GM15510 (cell line): Measurements from ENCODE around the gene ARRB1.

ENCODE experiments used
- POLR2A ChIP-seq: IDR thresholded peaks from 3 replicates; pipeline ENCODE4 v1.6.1; 2011; ENCODE audit warnings: borderline replicate concordance; ENCODE audit not compliant: insufficient read length; ENCODE audit errors: extremely low read depth

Gene ARRB1

DNA sequence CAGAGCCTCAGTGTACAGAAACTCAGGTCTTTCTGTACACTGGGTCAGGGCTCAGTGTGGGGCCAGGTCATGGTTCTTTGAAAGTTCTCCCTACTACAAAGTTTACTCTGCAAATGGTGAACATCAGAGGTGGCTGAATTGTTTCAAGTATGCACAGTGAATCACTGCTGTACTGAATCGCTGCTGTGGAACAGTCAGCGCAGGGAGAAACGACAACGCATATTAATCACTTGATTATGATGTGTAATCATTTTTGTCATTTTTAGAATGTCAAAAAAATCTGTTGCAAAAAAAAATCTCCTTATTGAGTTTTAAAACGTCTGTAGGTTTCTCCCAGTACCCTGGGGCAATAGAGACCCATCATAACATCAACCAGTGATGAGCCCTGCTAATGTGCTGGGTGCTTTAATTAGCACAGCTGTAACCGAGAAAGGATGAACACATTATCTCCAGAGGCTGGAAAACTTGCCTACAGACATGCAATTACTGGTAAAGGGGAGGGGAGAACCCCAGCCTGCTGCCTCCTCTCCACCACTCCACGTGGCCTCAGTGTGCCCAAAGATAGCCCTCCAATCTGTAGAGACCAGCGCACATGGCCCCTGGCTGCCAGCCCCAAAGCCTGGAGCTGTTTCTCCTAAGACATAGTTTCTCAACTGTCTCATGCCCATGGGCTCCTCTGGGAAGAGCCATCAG is 12.8 kb downstream of the ARRB1 start:
- TF ChIP-seq POLR2A: no peak

DNA sequence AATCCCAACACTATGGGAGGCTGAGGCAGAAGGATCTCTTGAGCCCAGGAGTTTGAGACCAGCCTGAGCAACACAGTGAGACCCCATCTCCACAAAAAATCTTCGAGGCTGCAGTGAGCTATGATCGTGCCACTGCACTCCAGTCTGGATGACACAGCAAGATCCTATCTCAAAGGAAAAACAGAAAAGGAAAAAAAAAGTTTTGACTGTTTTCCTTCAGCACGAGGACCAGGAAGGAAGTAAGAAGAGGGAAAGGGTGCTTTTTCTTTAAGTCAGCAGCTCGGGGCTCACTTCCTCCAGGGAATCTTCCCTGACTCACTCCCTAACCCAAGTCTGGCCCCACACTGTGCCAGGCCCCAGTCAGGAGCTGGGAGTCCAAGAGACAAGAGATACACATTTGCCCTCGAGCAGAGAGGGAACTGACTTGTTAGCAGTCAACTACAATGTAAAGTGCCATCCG is 14.2 kb downstream of the ARRB1 start:
- TF ChIP-seq POLR2A: no peak

- TF ChIP-seq POLR2A: no peak
Observed at GRCh38 chr11:75334976-75335375, 16.5 kb downstream of the ARRB1 start.

DNA sequence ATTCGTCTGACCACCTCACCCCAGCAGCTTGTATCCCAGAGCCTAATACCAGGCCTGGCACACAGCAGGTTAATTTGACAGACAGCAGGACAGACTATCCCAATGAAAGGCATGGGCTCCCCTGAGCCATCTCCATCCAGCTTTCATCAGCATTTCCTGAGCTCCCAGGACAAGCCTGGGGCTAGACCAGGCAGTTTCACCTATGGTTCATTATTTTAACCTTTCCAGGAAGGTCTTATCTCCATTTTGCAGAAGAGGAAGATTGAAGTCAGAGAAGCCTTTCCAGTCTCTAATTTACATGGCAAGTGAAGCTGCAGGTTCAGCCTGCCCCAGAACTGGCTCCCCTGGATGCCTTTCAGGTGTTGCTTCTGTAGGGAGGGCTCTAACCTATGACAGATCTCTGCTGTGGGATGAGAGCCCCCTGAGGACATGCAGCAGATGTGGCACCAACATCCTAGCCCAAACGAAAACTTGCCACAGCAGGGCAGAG is 17.0 kb downstream of the ARRB1 start:
- TF ChIP-seq POLR2A: no peak

DNA sequence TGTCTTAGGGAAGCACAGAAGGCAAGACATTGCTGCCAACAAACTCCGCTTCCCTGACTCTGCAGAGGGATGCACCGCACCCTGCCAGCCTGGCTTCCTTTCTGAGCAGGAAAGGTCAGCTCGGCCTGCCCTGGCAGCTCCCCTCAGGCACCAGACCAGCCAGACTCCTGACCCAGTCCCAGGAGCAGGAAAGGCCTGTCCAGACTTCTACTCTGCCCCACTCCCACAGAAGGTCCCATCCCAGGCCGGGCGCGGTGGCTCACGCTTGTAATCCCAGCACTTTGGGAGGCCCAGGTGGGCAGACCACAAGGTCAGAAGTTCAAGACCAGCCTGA is 17.7 kb downstream of the ARRB1 start:
- TF ChIP-seq POLR2A: no peak

GRCh38 chr11:75333022-75333806 is 18.2 kb downstream of the ARRB1 start:
- TF ChIP-seq POLR2A: no peak

DNA sequence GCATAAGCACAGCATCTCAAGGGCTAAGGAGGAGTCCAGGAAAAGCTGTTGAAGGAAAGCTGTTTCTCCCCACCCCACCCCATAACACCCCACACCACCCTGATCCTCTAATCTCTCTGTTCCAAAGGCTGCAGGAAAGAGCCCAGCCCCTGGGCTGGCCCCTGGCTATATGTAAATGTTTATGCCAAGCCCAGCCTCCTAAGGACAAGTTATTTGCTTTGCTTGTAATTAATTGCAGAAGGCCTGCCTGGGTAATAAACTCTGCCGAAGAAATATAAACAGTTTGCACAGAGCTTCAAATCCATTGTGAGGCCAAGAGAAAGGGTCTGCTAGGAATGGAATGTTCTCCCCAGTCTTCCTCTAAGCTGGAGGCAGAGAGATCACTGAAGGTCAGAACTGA is 21.2 kb downstream of the ARRB1 start:
- TF ChIP-seq POLR2A: no peak

DNA sequence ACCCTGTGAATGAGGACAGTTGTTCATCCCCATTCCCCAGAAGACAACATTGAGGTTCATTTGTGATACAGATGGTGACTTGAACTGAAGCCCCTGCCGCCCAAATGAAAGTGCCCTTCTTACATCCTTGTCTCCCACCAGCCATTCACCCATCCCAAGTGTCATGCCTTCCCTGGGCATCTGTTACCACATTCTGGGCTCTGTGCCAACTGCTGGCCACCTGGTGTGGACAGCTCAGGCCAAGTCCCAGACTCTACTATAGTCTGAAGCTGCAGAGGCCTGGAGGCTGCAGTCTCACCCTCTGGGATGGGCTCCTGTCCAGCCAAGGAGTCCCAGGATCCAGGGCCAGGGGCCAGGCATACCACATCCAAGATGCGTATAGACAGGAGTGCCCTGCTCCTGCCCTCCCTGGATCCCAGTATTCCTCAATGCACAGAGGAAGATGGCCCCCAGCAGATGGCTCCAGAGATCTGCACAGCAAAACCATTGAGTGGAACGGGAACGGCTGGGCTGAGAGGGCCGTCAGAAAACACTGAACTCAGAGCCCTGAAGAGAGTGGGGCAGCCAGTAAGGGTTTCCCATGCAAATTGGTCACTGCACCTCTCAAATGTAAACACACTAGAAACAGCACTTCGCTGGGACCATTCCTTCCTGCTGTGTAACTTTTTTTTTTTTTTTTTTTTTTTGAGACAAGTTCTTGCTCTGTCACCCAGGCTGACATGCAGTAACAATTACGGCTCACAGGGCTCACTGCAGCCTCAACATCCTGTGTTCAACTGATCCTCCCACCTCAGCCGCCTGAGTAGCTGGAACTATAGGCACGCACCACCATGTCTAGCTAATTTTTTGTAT is 22.8 kb downstream of the ARRB1 start:
- TF ChIP-seq POLR2A: no peak

DNA sequence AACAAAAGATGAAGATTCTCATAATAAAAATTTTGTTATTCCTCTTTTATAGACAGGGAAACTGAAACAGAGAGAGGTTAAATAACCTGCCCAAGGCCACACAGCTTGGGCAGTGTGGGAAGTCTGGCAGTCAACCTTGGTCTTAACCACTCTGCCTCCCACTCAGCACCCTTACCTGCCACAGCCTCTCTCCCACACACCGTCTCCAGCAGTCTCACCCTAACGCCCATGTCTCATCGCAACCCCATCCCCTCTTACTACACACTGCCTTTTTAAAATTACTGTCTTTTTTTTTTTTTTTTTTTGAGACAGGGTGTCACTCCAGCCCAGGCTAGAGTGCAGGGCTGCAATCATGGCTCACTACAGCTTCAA is 25.0 kb downstream of the ARRB1 start:
- no peak for TF ChIP-seq POLR2A

- no peak for TF ChIP-seq POLR2A
Observed at GRCh38 chr11:75325713-75326438, 25.6 kb downstream of the ARRB1 start.

GRCh38 chr11:75324740-75325139 is 26.7 kb downstream of the ARRB1 start:
- no peak for TF ChIP-seq POLR2A

DNA sequence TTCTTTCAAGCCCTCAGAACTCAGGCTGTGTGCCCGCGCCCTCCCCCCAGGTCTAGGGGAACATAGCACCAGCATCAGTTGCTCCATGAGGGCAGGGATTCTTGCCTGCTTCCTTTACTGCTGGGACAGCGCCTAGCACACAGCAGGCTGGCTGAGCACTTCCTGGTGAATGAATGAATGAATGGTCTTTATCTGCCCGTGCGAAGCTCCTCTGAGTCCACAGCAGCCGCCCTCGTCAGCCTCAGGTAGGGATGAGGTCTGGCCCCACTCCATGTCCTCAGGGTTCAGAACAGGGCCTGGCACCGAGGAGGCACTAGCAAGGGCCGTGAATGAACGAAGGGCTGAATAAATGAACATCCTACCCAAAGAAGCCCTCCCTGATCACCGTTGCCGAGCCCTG is 27.3 kb downstream of the ARRB1 start:
- TF ChIP-seq POLR2A: no peak

DNA sequence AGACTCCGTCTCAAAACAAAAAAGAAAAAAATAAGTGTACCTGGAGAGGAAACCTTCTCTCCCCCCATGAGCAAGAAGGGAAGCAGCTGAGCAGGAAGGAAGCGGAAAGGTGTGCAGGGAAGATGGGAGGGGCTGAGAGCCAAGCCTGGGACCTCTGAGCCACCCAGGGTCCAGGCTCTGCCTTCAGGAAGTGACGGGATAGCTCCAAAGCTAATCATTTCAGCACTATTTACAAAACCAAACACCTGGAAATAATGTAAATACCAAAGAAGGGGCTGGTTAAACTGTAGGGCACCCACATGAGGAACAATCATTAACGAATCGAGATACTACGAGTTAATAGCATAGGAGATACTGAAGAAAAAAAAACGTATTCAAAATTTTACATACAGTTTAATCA is 27.9 kb downstream of the ARRB1 start:
- no peak for TF ChIP-seq POLR2A

- no peak for TF ChIP-seq POLR2A
Observed at GRCh38 chr11:75320643-75321042, 30.8 kb downstream of the ARRB1 start.
